B cell (primary cell): ENCODE measurements around the gene APOE. TPM values are rescaled to one million over a fixed set of nuclear protein-coding genes. Genes with fewer than 3 reads are reported as not detected.

Source experiments
- ATAC-seq: fragments of 200-7000 bp; cut with Tn5 transposase; one replicate; pipeline ENCODE4 v1.10.0; 2021; ENCODE audit warnings: low read depth, mild to moderate bottlenecking, moderate number of reproducible peaks, moderate library complexity
- CTCF ChIA-PET: fragments of 350-600 bp; sonication (Branson Sonifier 250); formaldehyde crosslinking; loops from one replicate; lab custom pipeline; 2021; ENCODE audit warnings: antibody characterized with exemption, inconsistent platforms; lab: Charles Lee
- POLR2A ChIA-PET: fragments of 350-600 bp; sonication (Branson Sonifier 250); formaldehyde crosslinking; loops from one replicate; lab custom pipeline; 2021; ENCODE audit warnings: antibody characterized with exemption; lab: Charles Lee
- DNase-seq: peaks from one replicate; pipeline ENCODE4 v3.0.0; 2013
- H2AFZ ChIP-seq: 2 replicates; pipeline ENCODE4 v1.6.1; 2012; ENCODE audit warnings: mild to moderate bottlenecking, low read depth, low read length; ENCODE audit not compliant: insufficient read depth, poor library complexity, severe bottlenecking
- H3K27ac ChIP-seq, 2 donors: 1 replicate in 1 of 2; 2 replicates in 1 of 2; pipeline ENCODE4 v1.5.1; 2012 to 2013; ENCODE audit warnings: low read length in 2 of 2, mild to moderate bottlenecking in 2 of 2, moderate library complexity in 1 of 2
- H3K27me3 ChIP-seq, 4 experiments: fragments of 200-600 bp in 1 of 4; sonication (generic) in 1 of 4; replicated peaks in 1 of 4; 1 replicate in 2 of 4; 2 replicates in 2 of 4; pipeline versions ENCODE4 v1.6.1 to v1.7.0; 2013 to 2016; ENCODE audit warnings: low read length in 3 of 4, mild to moderate bottlenecking in 2 of 4, mixed read lengths in 1 of 4, moderate library complexity in 1 of 4; ENCODE audit not compliant: insufficient read depth in 4 of 4, control insufficient read depth in 3 of 4; ENCODE audit errors: control extremely low read depth in 1 of 4
- H3K36me3 ChIP-seq, 2 experiments: replicated peaks in 1 of 2; 1 replicate in 1 of 2; 2 replicates in 1 of 2; pipeline versions ENCODE4 v1.6.1 to v1.7.1; 2013; ENCODE audit warnings: low read length in 1 of 2; ENCODE audit not compliant: insufficient read depth in 2 of 2, control insufficient read depth in 1 of 2; ENCODE audit errors: control extremely low read depth in 1 of 2, extremely low read depth in 1 of 2
- H3K4me1 ChIP-seq, 2 donors: fragments of 200-600 bp in 1 of 2; sonication (generic) in 1 of 2; 1 replicate in 1 of 2; 2 replicates in 1 of 2; pipeline versions ENCODE4 v1.5.1 to v1.6.1; 2013 to 2017; ENCODE audit warnings: low read length in 2 of 2; ENCODE audit not compliant: control insufficient read depth in 2 of 2, insufficient read depth in 2 of 2
- H3K4me2 ChIP-seq: replicated peaks from 2 replicates; pipeline ENCODE3; 2012; ENCODE audit warnings: mild to moderate bottlenecking, low read depth, low read length; ENCODE audit not compliant: poor library complexity, severe bottlenecking
- H3K4me3 ChIP-seq, 5 experiments: fragments of 200-600 bp in 1 of 5; sonication (generic) in 1 of 5; 1 replicate in 3 of 5; 2 replicates in 2 of 5; pipeline versions ENCODE4 v1.5.1 to v1.7.0; 2011 to 2016; ENCODE audit warnings: low read length in 4 of 5, mild to moderate bottlenecking in 4 of 5, low read depth in 2 of 5, control low read depth in 1 of 5, moderate library complexity in 1 of 5; ENCODE audit not compliant: insufficient read depth in 1 of 5; ENCODE audit errors: control extremely low read depth in 1 of 5, extremely low read depth in 1 of 5
- H3K79me2 ChIP-seq: fragments of 200-600 bp; sonication (generic); one replicate; pipeline ENCODE4 v1.6.0; 2016; ENCODE audit warnings: low read length; ENCODE audit not compliant: control insufficient read depth, insufficient read depth
- H3K9ac ChIP-seq: fragments of 200-600 bp; sonication (generic); 2 replicates; pipeline ENCODE4 v1.6.1; 2017; ENCODE audit warnings: mild to moderate bottlenecking, low read length, moderate library complexity
- H3K9me3 ChIP-seq, 3 donors: one replicate each; pipeline versions ENCODE4 v1.6.1 to v1.7.1; 2013; ENCODE audit warnings: low read length in 2 of 3; ENCODE audit not compliant: control insufficient read depth in 2 of 3, insufficient read depth in 1 of 3; ENCODE audit errors: control extremely low read depth in 1 of 3
- H4K20me1 ChIP-seq: 2 replicates; pipeline ENCODE4 v1.6.0; 2012; ENCODE audit warnings: mild to moderate bottlenecking, low read length; ENCODE audit not compliant: insufficient read depth, control insufficient read depth, poor library complexity, severe bottlenecking
- H3K27ac Mint-ChIP-seq: one replicate; pipeline ENCODE4 v1.8.0; 2021; ENCODE audit warnings: mixed read lengths
- H3K27me3 Mint-ChIP-seq: one replicate; pipeline ENCODE4 v1.8.0; 2021; ENCODE audit warnings: mixed read lengths
- H3K4me1 Mint-ChIP-seq: one replicate; pipeline ENCODE4 v1.8.0; 2021; ENCODE audit warnings: mixed read lengths
- H3K4me3 Mint-ChIP-seq: one replicate; pipeline ENCODE4 v1.8.0; 2021; ENCODE audit warnings: mixed read lengths
- H3K9me3 Mint-ChIP-seq: one replicate; pipeline ENCODE4 v1.8.0; 2022; ENCODE audit warnings: mixed read lengths; ENCODE audit not compliant: insufficient read depth
- EZH2 ChIP-seq: IDR thresholded peaks from 2 replicates; pipeline ENCODE4 v1.6.1; 2012; ENCODE audit warnings: borderline replicate concordance, low read depth, mild to moderate bottlenecking, moderate library complexity, low read length; ENCODE audit not compliant: insufficient read depth, poor library complexity, severe bottlenecking
- WGBS: methylation state at CpG from one replicate; pipeline ENCODE4 v1.1.5; 2013; ENCODE audit warnings: missing lambda C conversion rate; ENCODE audit not compliant: insufficient coverage; 5-methylcytosine and 5-hydroxymethylcytosine counted together
- intact Hi-C: fragments of 100-400 bp; cut with micrococcal nuclease; formaldehyde crosslinking; loops from one replicate; pipeline ENCODE4 v1.10.0; 2022
- polyA plus RNA-seq: library from polyadenylated mRNA; depleted of rRNA; stranded (reverse); fragments of >200 nt; gene quantifications from 2 replicates; pipeline ENCODE4 v1.2.3, GENCODE V29; 2012
- total RNA-seq, 2 donors: library from RNA; stranded (reverse); fragments of 120-200 nt in 1 of 2; gene quantifications; 1 replicate in 1 of 2; 2 replicates in 1 of 2; pipeline versions ENCODE4 v1.2.3 to v1.2.4, GENCODE V29; 2013 to 2022
- TF ChIP-seq, protein P1 (sequence below): fragments of 200-600 bp; IDR thresholded peaks from one replicate; pipeline ENCODE4 v1.8.0; 2022; ENCODE audit warnings: antibody characterized with exemption, mild to moderate bottlenecking

APOE gene
- total and polyA plus RNA-seq, 2 donors (not counting 1 experiment from before 2014, with no cell fraction given), result 0.74 to 2.8 TPM

- Histone ChIP-seq H3K27ac (no peak overlapping the region), H3K4me1 (peaks cover 9 to 13% of the 10 kb centered on the region in 2 donors), H3K9me3 (no peaks in the 10 kb centered on the region), H3K4me2 (no peak overlapping the region), H3K4me3 (no peak overlapping the region), H3K9ac (no peak overlapping the region), H3K36me3 (peaks cover 0 to 4% of the 10 kb centered on the region in 2 experiments), H3K79me2 (peaks cover 39% of the 10 kb centered on the region), H2AFZ (no peak overlapping the region), H4K20me1 (peaks cover 4% of the 10 kb centered on the region), H3K27me3 (no peaks in the 10 kb centered on the region)
- POLR2A ChIA-PET, result no interaction called here
- CTCF ChIA-PET, result interaction anchor here (0.7 to 1.6 kb wide), 3 partner anchors 9 to 260 kb away, joined by 3 to 4 read pairs (median 4); no protein-coding TSS in a partner anchor
- Mint-ChIP-seq H3K27ac (no peak overlapping the region), H3K9me3 (no peaks in the 10 kb centered on the region), H3K4me3 (no peak overlapping the region), H3K27me3 (no peaks in the 10 kb centered on the region), H3K4me1 (peaks cover 10% of the 10 kb centered on the region)
- WGBS, result 100% methylated on average over 3 of the region's 9 CpGs
- ATAC-seq (no peak), DNase-seq (no peak)
- no peak for TF ChIP-seq EZH2
- TF ChIP-seq, protein P1, sequence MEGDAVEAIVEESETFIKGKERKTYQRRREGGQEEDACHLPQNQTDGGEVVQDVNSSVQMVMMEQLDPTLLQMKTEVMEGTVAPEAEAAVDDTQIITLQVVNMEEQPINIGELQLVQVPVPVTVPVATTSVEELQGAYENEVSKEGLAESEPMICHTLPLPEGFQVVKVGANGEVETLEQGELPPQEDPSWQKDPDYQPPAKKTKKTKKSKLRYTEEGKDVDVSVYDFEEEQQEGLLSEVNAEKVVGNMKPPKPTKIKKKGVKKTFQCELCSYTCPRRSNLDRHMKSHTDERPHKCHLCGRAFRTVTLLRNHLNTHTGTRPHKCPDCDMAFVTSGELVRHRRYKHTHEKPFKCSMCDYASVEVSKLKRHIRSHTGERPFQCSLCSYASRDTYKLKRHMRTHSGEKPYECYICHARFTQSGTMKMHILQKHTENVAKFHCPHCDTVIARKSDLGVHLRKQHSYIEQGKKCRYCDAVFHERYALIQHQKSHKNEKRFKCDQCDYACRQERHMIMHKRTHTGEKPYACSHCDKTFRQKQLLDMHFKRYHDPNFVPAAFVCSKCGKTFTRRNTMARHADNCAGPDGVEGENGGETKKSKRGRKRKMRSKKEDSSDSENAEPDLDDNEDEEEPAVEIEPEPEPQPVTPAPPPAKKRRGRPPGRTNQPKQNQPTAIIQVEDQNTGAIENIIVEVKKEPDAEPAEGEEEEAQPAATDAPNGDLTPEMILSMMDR, result no peak
- intact Hi-C loops, result no loop called here
Measured at GRCh38 chr19:44949550-44949949, 44.0 kb downstream of the APOE start.

GRCh38 chr19:44951179-44952159 is 45.9 kb downstream of the APOE start:
- H2AFZ ChIP-seq, result peak overlapping the region; percentile 12
- H3K4me3 ChIP-seq, result no peak overlapping the region
- intact Hi-C loops, result loop anchor here (1.0 to 5.0 kb wide), 3 partner anchors 48 to 262 kb away; no protein-coding TSS in a partner anchor
- WGBS, result 95% methylated on average over 8 of the region's 13 CpGs
- no peak overlapping the region for H3K27ac ChIP-seq
- H3K9me3 Mint-ChIP-seq, result no peaks in the 10 kb centered on the region
- H3K79me2 ChIP-seq, result peaks cover 58% of the 10 kb centered on the region
- ATAC-seq (no peak), DNase-seq (peak; percentile 83)
- peaks cover 17 to 22% of the 10 kb centered on the region in 2 donors for H3K4me1 ChIP-seq
- H3K27ac Mint-ChIP-seq, result no peak overlapping the region
- TF ChIP-seq EZH2, result no peak
- TF ChIP-seq, protein P1, result peak; percentile 88
- ChIA-PET POLR2A (interaction anchor here (1.1 kb wide), 1 partner anchor 141 kb away, joined by 3 read pairs; no protein-coding TSS in a partner anchor), CTCF (interaction anchor here (0.7 to 2.5 kb wide), 17 partner anchors 10 to 263 kb away, joined by 3 to 27 read pairs (median 5); partner anchors contain the start of gene APOE)
- H4K20me1 ChIP-seq, result peaks cover 15% of the 10 kb centered on the region
- no peaks in the 10 kb centered on the region for H3K27me3 ChIP-seq
- peaks cover 0 to 4% of the 10 kb centered on the region in 2 experiments for H3K36me3 ChIP-seq
- H3K4me2 ChIP-seq, result no peak overlapping the region
- H3K4me3 Mint-ChIP-seq, result no peak overlapping the region
- H3K9me3 ChIP-seq, result no peaks in the 10 kb centered on the region
- no peaks in the 10 kb centered on the region for H3K27me3 Mint-ChIP-seq
- H3K9ac ChIP-seq, result no peak overlapping the region
- peaks cover 26% of the 10 kb centered on the region for H3K4me1 Mint-ChIP-seq
